HG02798 (cell line): ENCODE measurements around the gene PITX1.
A peak's percentile ranks its signal among the peaks of the same experiment; 100 is the strongest.

ENCODE experiments used
- ATAC-seq: cut with Tn5 transposase; IDR thresholded peaks from one replicate; pipeline ENCODE4 v1.9.1; 2021; ENCODE audit warnings: mild to moderate bottlenecking; ENCODE audit not compliant: unreplicated experiment, poor library complexity

Gene PITX1

DNA sequence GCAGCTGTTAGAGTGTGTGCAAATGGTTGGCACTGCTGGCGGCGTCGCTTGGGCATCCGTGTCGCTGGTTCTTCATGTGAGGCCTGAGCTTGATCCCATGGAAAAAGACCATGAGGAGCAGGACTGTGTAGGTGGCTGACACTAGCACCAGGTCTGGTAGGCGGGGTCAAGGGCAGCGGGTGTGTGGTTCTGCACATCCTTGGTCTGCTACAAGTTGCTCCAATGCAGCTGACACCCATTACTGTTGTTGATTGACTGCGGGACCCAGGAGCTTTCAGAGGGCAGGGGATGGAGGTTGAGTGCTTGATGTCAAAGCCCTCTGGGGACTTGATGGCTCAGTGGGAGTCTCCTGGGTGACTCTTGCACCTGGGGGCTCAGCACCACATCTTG, 29.0 kb upstream of the PITX1 start:
- no peak for ATAC-seq

DNA sequence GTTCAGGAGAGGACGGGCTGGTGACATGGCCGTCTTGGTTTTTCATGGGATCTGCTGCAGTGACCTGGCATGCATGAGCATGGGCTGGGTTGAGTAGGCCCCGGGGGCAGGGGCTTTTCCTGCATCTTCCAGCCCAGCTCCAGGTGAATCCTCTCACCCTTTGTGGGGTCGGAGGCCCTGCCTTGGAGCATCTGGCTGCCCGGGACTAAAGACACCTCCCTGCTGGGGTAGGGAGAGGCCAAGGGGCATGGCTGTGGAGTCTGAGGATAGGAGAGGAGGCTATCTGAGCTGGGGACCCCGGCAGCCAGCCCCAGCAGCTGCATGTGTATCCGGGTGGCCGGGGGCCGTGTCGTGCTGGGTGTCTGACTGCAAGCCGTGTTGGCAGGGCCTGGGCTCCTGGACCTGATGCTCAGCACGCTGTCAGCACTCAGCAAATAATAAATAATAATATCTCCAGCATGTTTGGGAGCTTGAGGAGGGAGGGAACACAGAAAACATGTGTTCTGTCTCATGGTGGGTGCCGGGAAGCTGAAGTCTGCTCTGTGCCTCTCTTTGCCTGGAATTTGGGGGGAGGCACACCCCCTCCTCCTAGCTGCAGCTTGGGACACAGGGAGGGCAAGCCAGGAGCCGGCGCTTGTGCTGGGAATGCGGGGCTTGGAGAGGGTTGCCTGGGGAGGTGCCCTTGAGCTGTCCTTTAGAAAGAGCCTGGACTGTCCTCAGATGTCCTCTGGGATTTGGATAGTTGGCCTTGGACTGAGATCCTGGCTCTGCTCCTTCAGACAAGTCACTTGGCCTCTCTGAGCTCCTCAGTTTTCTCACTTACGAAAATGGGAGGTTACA, 28.4 kb upstream of the PITX1 start:
- no peak for ATAC-seq

DNA sequence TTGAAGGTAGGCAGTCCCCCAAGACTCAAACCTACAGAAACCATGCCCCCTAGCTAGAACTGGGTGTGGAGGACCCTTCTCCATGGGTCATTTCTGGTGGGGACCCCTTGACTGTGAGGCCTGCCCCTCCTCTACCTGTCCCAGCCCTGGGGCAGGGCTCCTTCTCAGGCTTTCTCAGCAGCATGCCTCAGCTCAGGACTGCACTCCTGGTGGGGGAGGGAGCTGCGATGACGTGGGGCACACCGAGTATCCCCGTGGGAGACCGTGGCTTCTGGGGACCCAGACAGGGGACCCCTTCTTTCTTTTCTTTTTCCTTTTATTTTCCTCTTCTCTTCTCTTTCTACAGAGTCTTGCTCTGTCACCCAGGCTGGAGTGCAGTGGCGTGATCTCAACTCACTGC, 27.0 kb upstream of the PITX1 start:
- no peak for ATAC-seq

DNA sequence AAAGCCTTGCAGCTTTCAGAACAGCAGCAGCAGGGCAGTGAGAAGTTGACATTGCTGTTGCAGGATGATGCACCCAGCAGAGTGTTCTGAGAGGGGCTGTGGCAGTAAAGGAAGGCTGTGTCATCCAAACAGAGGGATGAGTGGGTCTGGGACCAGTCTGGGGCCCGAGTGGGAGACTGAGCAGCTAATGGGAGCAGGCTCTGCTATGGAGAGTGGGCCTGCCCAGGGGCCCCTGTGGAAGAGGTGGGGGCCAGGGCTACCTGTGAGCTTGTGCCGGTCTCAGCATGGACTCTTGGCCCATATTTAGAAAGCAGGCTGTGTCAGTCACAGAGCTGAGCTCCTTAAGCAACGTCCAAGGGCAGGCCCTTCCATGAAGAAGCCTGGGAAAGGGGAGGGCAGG, 26.0 kb upstream of the PITX1 start:
- ATAC-seq = no peak

DNA sequence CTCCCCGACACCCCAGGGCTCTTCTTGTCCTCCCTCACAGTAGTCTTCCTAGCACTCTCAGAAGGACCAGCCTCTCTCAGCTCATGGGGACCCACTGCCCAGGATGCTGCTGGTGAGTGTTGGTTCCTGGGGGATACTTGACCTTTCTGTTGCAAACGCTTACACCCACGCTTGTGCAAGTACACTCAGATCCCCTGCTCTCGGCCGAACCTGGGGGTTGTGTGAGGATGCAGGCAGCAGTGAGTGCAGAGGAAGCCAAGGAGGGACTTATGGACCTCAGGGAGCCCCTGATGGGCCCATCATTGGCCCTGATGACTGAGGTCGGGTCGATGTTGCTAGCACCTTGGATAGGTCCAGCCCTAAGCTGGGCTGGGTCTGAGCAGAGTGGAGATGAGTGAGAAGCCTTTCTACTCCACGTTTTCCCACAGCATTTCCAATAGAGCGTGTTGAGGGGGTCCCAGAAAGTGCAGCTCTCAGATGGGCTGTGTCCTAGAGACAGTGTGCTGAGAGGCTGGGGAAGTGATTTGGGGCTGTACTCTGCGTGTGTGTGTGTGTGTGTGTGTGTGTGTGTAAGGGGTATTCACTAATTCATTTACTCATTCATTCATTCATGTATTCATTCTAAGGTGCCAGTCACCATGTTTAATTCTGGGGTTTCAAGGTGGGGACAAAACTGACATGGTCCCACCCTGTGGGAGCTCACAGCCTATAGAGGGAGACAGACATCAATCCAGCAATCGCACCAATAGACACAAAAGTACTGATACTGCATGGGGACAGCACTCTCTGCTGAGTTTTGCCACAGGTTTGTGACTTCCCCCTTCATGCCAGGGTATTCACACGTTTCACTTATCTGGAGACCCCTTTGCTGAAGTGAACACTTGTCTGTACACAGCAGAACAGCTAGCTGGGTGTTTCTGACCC, 25.2 kb upstream of the PITX1 start:
- ATAC-seq = no peak

DNA sequence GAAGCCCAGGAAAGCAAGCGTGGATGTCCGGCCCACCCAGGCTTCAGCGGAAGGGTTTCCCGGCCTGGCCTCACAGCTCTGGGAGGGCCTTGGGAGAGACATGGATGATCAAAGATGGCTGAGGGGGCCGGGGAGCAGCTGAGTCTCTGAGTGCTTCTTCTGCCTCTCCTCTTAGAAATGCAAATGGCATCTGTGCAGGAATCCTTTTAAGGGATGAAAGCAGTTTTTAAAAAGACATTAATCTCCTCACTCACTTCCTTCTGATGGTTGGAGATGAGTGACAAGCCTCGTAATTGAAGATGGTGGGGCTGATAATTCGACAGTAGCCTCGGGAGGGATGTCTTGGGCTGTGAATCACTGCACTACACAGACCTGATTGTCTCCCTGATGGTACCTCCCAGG, 24.3 kb upstream of the PITX1 start:
- no peak for ATAC-seq

DNA sequence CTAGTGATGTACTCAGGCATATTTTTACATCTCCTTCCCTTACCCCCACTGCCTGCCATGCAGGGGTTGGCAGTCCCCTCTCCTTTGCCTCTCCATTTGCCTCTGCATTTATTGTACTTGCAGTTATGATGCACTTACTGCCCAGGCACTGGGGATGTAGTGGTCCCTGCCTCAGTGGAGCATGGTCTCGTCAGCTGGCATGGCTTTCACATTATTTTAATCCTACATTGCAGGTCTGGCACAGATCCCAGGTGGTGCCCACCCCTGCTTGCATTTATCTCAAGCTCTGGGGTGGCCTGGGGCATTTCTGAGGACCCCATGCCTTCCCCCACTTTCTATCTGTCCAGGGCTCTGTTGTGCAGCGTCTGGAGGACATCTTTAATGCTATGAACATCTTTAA, 23.2 kb upstream of the PITX1 start:
- no peak for ATAC-seq

DNA sequence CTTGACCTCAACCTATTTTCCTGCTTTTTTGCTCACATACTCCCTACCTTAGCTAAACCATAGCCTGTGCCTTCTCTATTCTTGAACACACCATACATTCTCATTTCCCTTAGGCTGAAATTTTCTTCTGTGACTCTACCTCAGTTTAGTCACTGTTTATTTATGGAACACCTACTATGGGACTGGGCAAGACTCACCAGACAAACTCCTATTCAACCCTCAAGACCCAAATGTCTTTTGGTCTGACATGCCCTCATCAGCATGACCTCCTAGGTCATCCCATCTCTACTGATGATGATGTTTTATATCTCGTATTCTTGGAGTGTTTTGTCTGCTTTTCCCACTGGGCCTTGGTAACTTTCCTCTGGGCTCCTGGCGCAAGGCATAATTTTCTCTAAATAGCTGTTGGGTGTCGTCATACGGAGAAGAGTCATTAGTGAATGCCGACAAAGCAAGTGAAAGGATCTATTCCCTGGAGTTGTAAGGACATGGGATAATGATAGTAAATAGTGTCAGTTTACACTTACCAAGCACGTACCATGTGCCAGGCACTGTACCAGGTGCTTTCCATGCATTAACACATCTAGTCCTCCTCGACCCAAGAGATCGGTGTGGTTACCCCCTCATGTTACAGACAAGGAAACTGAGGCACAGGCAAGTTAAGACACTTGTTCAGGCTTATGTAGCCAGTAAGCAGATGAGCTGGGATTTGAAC, 22.4 kb upstream of the PITX1 start:
- ATAC-seq = no peak

DNA sequence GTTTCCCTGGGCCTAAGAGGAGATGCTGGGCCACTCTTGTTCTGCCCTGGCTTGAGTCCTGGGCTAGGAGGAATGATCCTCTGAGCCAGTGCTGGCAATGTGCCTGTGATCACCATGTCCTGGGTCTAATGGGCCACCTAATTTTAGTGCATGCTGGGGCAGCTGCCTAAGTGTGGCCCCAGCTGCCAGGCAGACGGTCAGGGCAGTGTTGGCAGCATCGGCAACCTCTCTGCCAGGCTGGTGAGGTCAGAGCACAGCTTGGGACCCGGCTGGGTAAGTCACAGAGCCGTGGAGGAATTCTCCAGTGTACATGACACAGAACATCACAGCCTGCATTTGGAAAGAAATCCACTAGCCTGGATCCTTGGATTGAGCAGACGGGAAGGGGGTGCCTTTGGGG, 21.4 kb upstream of the PITX1 start:
- ATAC-seq = no peak

DNA sequence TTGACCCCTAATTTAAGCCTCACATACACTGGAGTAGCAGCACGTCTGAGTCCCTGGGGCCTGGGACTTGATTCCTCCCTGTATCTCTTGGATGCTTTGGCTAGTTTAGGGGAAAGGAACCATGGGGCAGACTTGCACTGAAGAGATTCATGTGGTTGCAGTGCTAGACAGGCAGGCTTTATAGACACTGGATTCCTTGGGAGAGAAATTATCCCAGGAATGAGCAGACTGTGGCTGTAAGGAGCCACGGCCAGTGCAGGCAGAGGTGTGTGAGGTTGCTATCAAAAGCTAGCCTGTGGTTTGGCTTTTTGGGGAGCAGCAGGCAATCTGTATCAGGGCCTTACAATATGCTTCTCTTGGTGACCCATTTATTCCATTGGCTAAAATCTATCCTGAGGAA, 20.5 kb upstream of the PITX1 start:
- ATAC-seq = no peak

DNA sequence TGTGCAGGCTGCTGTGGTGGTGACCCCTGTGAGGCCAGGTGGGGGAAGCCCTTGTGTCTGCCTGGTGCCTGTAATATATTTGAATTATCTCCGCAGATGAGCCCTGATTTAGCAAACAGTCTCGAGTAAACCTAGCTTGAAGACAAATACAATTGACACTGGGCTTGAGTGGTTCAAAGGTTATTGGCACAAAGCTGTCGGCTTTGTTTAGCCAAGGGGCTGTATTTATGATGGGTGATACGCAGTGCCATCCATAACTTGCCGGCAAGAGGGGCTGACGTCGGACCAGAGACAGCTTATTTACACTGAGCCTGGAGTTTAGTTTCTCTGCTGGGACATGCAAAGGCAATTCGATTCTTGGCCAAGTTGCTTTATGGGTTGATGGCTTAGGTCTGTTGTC, 20.0 kb upstream of the PITX1 start:
- ATAC-seq = no peak

DNA sequence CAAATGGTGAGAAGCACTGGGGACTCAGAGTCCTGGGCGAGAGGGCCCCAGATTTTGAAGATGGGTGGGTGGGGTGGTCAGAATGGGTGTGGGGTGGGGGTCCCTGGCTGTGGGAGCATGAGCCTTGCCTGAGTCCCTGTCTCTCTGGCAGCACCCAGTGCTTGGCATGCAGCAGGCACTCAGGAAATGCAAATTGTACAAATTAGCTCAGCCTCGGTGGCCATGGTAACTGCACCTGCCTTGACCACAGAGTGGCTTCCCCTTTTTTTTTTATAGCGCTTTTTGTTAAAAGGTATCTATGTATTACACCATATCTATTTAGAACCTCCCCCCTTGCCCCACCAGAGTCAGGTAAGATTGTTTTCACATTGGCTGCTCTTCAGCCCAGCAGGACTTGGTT, 19.2 kb upstream of the PITX1 start:
- peak; percentile 96 for ATAC-seq

DNA sequence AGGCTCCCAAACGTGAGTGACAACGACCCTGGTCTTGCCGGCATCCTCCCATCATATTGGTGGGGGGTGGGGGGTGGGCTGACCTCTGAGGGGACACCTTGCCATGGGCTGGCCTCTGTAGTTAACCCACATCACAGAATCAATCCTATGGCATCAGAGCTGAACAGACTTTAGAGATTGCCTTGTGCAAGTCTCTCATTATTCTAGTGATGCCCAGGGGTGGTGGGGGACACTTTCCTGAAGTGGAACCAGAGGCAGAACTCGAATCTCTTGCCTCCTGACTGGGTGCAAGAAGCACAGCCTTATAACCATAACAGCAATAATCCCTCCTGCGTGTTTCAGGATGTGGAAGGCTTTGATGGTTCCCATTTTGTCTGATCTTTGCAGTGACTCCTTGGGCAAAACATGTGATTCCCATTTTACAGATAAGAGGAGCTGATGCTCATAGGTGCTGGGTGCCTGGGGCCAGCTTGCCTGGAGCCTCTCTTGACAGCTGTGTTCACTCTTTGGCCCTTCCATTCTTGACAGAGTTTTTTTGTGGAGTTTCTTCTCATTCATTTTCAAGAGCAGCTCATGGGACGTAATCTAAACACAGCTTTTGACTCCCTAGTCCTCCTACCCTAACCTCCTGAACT, 18.6 kb upstream of the PITX1 start:
- ATAC-seq = no peak

DNA sequence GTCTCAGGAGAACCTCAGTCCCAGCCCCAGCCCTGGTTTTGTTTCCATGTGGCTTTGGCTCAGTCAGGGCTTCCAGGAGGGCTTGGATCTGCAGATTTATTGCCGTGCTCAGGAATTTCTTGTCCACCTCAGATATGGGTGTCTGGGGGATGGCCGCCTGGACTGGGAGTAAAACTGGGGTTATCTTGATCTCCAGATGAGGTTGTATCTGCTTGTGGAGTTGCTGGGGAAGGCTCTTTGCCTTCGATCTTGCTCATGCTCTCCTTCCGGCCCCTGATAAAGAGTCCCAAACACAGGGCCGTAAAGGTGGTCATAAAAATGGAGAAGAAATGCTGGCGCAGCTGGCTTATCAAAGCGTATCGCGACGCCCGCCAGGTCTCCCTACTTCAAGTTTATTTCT, 17.8 kb upstream of the PITX1 start:
- ATAC-seq = no peak

DNA sequence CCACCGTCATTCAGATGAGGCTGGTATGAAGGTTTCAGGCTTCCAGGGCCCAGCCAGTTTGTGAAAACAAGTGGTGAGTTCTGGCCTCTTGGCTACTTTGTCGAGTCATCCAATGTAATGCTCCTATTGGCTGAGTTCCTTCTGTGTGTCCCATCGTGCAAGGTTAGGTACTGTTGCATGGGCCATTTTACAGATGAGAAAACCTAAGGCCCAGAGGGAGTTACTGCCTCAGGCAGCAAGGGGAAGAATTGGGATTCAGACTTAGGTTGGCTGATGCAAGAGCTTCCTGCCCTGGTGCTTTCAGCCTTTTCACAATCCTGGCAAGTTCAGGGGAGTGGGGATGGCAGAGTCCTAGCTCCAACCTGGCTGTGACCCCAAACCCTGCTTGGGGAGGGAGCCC, 17.4 kb upstream of the PITX1 start:
- ATAC-seq = no peak

DNA sequence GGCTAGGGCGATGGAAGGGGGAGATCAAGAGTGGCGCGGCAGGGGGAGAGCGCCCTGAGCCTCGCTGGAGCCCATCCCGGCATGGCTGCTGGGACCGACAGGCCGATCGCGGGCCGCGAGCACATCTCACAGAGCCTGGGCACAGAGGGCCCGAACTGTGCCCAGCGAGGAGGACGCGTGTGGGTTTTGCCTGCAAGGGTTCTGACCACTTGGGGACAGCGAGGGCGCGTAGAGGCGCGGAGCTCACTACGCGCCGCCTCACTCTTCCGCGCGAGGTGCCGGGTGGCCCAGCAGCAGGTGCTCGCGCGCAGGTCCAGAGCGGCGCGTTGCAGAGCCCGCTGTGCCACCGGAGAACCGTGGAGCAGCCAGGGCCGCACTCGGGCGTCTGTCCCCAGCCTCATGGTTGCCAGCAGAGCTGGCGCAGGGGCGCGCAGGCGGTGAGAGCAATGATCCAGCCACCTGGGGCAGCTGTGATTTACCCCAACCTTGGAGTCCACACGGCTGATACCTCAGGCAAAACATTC, 16.3 kb upstream of the PITX1 start:
- no peak for ATAC-seq

DNA sequence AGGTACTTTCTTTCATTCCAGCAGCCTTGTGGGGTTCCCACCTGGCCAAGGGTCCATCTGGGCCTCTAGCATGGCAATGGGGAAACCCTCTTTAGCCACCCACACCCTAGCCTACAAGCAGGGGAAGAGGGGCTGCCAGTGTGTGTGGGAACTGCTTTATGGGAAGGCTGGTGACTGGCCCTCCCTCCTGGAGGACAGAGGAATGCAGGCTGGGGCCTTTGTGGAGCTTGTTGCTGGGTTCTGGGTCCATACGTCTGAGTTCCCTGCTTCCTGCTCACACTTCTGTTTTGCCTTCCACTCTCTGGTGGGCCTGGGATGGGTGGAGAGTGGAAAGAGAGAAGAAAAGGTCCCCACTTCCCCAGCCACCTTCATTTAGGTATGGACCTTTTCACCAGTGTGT, 14.9 kb upstream of the PITX1 start:
- ATAC-seq = no peak

DNA sequence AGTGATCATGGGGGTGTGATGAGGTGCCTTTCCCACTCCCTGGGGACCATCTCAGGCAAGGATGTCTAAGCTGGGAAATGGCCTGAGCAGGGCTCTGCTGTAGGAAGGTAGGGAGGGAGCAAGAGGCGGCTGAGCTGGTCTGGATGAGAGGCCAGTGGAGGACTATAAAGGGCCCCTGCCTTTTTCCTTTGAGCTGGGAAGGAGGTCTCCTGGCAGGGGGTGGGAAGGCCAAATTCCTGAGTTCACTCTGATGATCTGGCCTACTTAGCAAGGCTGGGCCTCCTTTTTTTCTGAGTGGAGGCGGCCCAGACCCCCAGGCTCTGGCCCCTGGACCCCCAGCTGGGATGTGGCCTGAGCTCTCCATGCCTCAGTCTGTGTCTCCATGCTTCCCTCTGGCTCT, 14.3 kb upstream of the PITX1 start:
- no peak for ATAC-seq

DNA sequence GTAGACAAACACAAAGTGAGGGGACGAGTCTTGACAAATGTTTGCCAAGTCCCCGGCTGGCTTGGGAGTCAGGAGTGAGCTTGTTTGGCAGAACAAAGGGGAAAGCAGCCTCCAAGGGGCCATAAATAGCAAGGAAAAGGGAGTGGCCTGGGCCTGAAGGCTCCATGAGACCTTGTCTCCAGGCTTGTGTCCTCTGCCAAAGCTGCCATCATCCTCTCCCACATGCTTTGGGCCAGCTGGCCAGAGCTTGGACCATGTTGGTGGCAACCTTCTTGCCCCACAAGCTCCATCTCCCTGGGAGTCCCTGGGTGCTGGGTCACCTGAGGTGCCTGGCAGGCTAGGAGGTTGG, 13.3 kb upstream of the PITX1 start:
- no peak for ATAC-seq

DNA sequence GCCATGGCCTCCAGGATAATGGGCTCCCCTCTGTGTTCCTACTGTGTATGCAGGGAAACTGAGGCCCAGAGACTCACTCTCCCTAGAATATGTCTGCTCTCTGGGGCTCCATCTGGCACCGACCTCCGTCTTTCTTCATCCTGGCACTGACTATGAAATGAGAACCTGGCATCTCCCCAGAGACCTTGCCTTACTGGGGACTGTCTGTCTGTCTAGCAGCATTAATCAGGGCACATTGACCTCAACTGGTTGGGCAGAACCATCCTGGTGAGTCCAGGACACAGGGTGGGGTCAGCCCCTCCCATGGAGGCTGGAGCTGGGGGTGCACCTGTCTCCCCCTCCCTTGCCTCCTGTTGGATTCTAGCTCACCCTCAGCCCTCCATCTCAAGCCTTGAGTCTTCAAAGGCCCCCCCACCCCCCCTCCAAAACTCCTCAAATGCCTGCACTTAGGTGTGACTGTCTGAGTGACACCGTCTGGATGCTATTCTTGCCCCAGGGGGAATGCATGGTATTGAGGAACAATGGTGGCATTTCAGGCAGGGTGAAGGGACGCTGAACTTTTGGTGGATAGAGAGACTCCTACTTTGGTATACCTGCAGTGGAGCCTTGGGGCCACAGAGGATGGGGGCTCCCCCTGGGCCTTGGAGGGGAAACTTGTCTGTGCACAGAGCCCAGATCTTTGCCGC, 12.8 kb upstream of the PITX1 start:
- ATAC-seq = no peak
